Measurements from ENCODE around the gene SHB.

DNA sequence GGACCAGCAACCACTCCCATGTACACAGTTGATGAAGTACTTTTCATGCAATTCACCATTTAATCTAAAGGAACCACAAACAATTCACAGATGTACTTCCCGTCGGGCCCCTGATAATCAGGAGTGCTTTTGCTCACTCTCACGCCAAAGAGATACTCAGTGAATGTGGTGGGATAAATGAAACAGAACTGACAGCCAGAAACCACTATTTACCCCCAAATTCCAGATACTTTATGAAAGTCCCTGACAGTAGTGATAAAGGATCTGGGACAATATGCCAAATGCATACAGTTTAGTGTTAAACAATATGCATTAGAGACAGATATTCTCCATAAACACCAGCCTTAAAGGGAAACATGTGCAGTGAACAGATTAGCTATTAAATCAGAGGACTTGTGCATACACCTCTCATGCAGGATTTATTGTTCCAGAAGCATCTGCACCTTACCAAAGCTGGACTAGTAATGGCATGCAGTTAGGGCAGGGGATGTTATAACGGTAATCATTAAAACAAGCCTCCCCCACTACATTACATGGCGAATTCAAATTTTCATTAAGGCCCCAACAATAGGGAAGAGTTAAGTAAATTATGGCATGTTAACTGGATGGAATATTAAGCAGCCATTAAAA, 91.1 kb downstream of the SHB start:
- TF ChIP-seq CTCF (IDR thresholded peaks at IDR 0.05; ENCODE audit: insufficient read depth, low read length, poor library complexity, severe bottlenecking) = no peak
- no peak for TF ChIP-seq EZH2phosphoT487 (conservative IDR thresholded peaks at IDR 0.05; ENCODE audit: low read length)
